ENCODE data around the gene ATP9A. TPM values are rescaled to one million over a fixed set of nuclear protein-coding genes. Genes with fewer than 3 reads are reported as not detected.

The ATP9A gene
- total and polyA plus RNA-seq, 2 of the 8 experiments (the other 6 are each of a cell fraction or from before 2014, with no cell fraction given) = 5.0 to 6.4 TPM

- Histone ChIP-seq H4K91ac (replicated peaks; ENCODE audit: insufficient read length, low read length) (no peak overlapping the region), H4K20me1 (replicated peaks in 1 of 2; ENCODE audit: control insufficient read depth in 1 of 2, insufficient read depth in 2 of 2, low read length in 2 of 2) (no peaks in the 10 kb centered on the region), H3K23me2 (ENCODE audit: low read depth, low read length) (no peaks in the 10 kb centered on the region), H3K4me1 (replicated peaks in 1 of 4; ENCODE audit: control insufficient read depth in 3 of 4, insufficient read depth in 4 of 4, low read length in 3 of 4) (no peaks in the 10 kb centered on the region), H3K4me2 (ENCODE audit: insufficient read depth in 1 of 2, low read depth in 2 of 2, low read length in 2 of 2) (no peak overlapping the region), H2BK15ac (ENCODE audit: low read length) (no peak overlapping the region), H4K5ac (ENCODE audit: insufficient read length, low read depth, low read length) (no peak overlapping the region), H3K27me3 (replicated peaks in 1 of 4; ENCODE audit: control insufficient read depth in 3 of 4, extremely low read depth in 1 of 4, insufficient read depth in 3 of 4, low read length in 3 of 4) (no peaks in the 10 kb centered on the region), H3K4me3 (ENCODE audit: extremely low read depth in 1 of 4, insufficient read depth in 2 of 4, low read depth in 3 of 4, low read length in 4 of 4) (no peak overlapping the region), H2AK5ac (ENCODE audit: low read depth, low read length) (no peak overlapping the region; the same call in 1 of the 2 replicates), H3K56ac (replicated peaks; ENCODE audit: insufficient read length, low read depth, low read length) (no peak overlapping the region), H3K79me2 (ENCODE audit: control insufficient read depth in 1 of 2, insufficient read depth in 2 of 2, low read length in 2 of 2) (no peaks in the 10 kb centered on the region), H3K14ac (ENCODE audit: insufficient read length) (no peak overlapping the region), H2BK12ac (ENCODE audit: low read depth, low read length) (no peak overlapping the region), H3K36me3 (ENCODE audit: control insufficient read depth in 2 of 4, insufficient read depth in 4 of 4, low read length in 3 of 4) (no peaks in the 10 kb centered on the region), H3K9me3 (ENCODE audit: insufficient read depth in 2 of 2, low read depth in 1 of 2, low read length in 1 of 2) (no peaks in the 10 kb centered on the region), H4K8ac (ENCODE audit: extremely low read depth, insufficient read depth, low read length) (no peak overlapping the region), H3K4ac (replicated peaks; ENCODE audit: insufficient read length, low read depth, low read length) (no peak overlapping the region), H2BK5ac (ENCODE audit: low read depth, low read length) (no peak overlapping the region), H2AFZ (ENCODE audit: low read length) (no peak overlapping the region), H2BK120ac (replicated peaks; ENCODE audit: low read depth, low read length) (no peak overlapping the region), H2BK20ac (ENCODE audit: low read length) (no peak overlapping the region), H3K9ac (replicated peaks in 1 of 4; ENCODE audit: extremely low read depth in 1 of 4, low read depth in 3 of 4, low read length in 3 of 4) (no peak overlapping the region), H3K27ac (ENCODE audit: low read depth, low read length) (no peak overlapping the region), H3K23ac (ENCODE audit: insufficient read length) (no peak overlapping the region), H3K79me1 (ENCODE audit: low read depth, low read length) (no peaks in the 10 kb centered on the region), H3K18ac (ENCODE audit: extremely low read depth, low read length) (no peak overlapping the region)
- ChIA-PET CTCF (ENCODE audit: partially characterized antibody) (interaction anchor here (1.0 to 1.4 kb wide), 4 partner anchors 9 to 452 kb away, joined by 3 to 5 read pairs (median 3); no protein-coding TSS in a partner anchor), POLR2A (ENCODE audit: partially characterized antibody) (interaction anchor here (1.2 kb wide), 1 partner anchor 464 kb away, joined by 3 read pairs; no protein-coding TSS in a partner anchor)
- TF ChIP-seq YY1 (IDR thresholded peaks at IDR 0.05; ENCODE audit: low read depth, low read length) (no peak), CBX5 (IDR thresholded peaks at IDR 0.05; ENCODE audit: low read depth, low read length) (no peak)
- FAIRE-seq (no peak), DNase-seq (ENCODE audit: low read depth in 1 of 2, low spot score in 2 of 2) (no peak)
- 90% methylated on average over 20 of the region's 21 CpGs; no CpG with 5 or more reads in 1 of the 2 experiments for WGBS, 2 experiments (ENCODE audit: extremely low coverage in 1 of 2, insufficient coverage in 1 of 2, insufficient read length in 1 of 2, insufficient replicate concordance in 2 of 2, low coverage in 1 of 2, low lambda C conversion rate in 2 of 2, missing lambda C conversion rate in 1 of 2)
Observed at GRCh38 chr20:51631011-51631950, 136.9 kb downstream of the ATP9A start.

Data from H1 (cell line).